Spinal cord (tissue), 10 donors: Measurements from ENCODE around the gene PUDP. TPM values are rescaled to one million over a fixed set of nuclear protein-coding genes. Genes with fewer than 3 reads are reported as not detected.

Experiments
- DNase-seq, 6 donors: peaks; one replicate each; pipeline versions ENCODE4 v3.0.0 to v3.0.0-alpha.2; 2013 to 2015; ENCODE audit warnings: low spot score in 6 of 6, low read depth in 4 of 6
- H3K27ac ChIP-seq: one replicate; pipeline ENCODE4 v1.5.1; 2013; ENCODE audit warnings: low read depth, low read length, control low read depth
- H3K27me3 ChIP-seq: one replicate; pipeline ENCODE4 v1.6.1; 2013; ENCODE audit warnings: low read length; ENCODE audit not compliant: control insufficient read depth, insufficient read depth
- H3K36me3 ChIP-seq: one replicate; pipeline ENCODE4 v1.6.1; 2013; ENCODE audit warnings: low read length; ENCODE audit not compliant: control insufficient read depth, insufficient read depth
- H3K4me1 ChIP-seq: one replicate; pipeline ENCODE4 v1.6.1; 2013; ENCODE audit warnings: low read length; ENCODE audit not compliant: control insufficient read depth, insufficient read depth
- H3K4me3 ChIP-seq: one replicate; pipeline ENCODE4 v1.5.1; 2013; ENCODE audit warnings: low read depth, low read length, control low read depth
- H3K9me3 ChIP-seq: one replicate; pipeline ENCODE4 v1.6.1; 2013; ENCODE audit warnings: low read length; ENCODE audit not compliant: control insufficient read depth, insufficient read depth
- WGBS: methylation state at CpG from one replicate; pipeline ENCODE4 v1.1.5; 2013; ENCODE audit warnings: missing lambda C conversion rate; ENCODE audit not compliant: insufficient coverage; 5-methylcytosine and 5-hydroxymethylcytosine counted together
- polyA plus RNA-seq, 2 donors: library from polyadenylated mRNA; unstranded; fragments of 120-200 nt; gene quantifications; one replicate each; pipeline ENCODE4 v1.2.1, GENCODE V29; 2013; ENCODE audit not compliant: insufficient read length in 2 of 2
- total RNA-seq, 2 donors: library from RNA; depleted of rRNA in 1 of 2; stranded (reverse); fragments of 120-200 nt in 1 of 2; fragments of >200 nt in 1 of 2; gene quantifications; one replicate each; pipeline versions ENCODE4 v1.2.3 to v1.2.4, GENCODE V29; 2013 to 2014
- donor health status: healthy.

Gene PUDP
- total and polyA plus RNA-seq, 4 donors, result 10.6 to 16.8 (median 11.0) TPM

- Histone ChIP-seq H3K36me3 (no peaks in the 10 kb centered on the region), H3K4me1 (peaks cover 8% of the 10 kb centered on the region), H3K27ac (no peak overlapping the region), H3K4me3 (no peak overlapping the region), H3K9me3 (no peaks in the 10 kb centered on the region), H3K27me3 (peaks cover 5% of the 10 kb centered on the region)
- WGBS, result 90% methylated on average over 2 of the region's 2 CpGs
- DNase-seq, result no peak
Measured at GRCh38 chrX:7153231-7153630, 5.3 kb upstream of the PUDP start.

DNA sequence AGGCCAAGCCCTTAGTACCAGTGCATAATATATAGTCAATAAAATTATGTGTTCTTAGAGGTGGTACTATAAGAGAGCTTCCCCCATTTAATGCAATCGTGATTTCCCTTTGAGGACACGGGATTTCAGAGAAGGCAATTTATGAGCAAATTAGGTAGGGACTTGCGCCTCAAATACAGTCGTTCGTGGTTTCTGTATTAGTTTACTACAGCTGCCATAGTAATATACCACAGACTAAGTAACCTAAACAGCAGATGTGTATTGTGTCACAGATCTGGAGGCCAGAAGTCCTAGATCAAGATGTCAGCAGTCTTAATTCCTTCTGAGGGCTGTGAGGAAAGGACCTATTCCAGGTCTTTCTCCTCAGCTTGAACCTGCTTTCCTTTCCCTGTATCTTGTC, 1.5 kb upstream of the PUDP start:
- Histone ChIP-seq H3K4me3 (no peak overlapping the region), H3K27ac (no peak overlapping the region), H3K36me3 (no peaks in the 10 kb centered on the region), H3K27me3 (peaks cover 5% of the 10 kb centered on the region), H3K4me1 (peaks cover 13% of the 10 kb centered on the region), H3K9me3 (no peaks in the 10 kb centered on the region)
- no CpG with 5 or more reads among the region's 5 CpGs for WGBS
- no peak for DNase-seq

- peak within 1 kb of the TSS; percentile 95 for H3K27ac ChIP-seq
Measured at GRCh38 chrX:7147413-7147977, 458 bp downstream of the PUDP start, which contains the start of gene STS. TSS of gene STS (plus strand) at chrX:7147712. CDS start at chrX:7253200, 105,488 bp downstream.

GRCh38 chrX:7146703-7147412, 1.1 kb downstream of the PUDP start:
- H3K36me3 ChIP-seq, result no peaks in the 10 kb centered on the region
- 10% methylated on average over 10 of the region's 13 CpGs for WGBS
- peaks cover 13% of the 10 kb centered on the region for H3K4me1 ChIP-seq
- peak overlapping the region; percentile 40 for H3K27ac ChIP-seq
- peaks cover 2% of the 10 kb centered on the region for H3K9me3 ChIP-seq
- H3K27me3 ChIP-seq, result no peaks in the 10 kb centered on the region
- DNase-seq, result peak in 1 of 6 donors; percentile 25
- peak overlapping the region; percentile 49 for H3K4me3 ChIP-seq

More at GRCh38 chrX:7147413-7147977, 458 bp downstream of the PUDP start, which contains the start of gene STS:
- no peaks in the 10 kb centered on the region for H3K36me3 ChIP-seq
- peaks cover 13% of the 10 kb centered on the region for H3K4me1 ChIP-seq
- peaks cover 1% of the 10 kb centered on the region for H3K27me3 ChIP-seq
- under 1% methylated on average over 61 of the region's 61 CpGs for WGBS
- peak within 1 kb of the TSS; percentile 96 for H3K4me3 ChIP-seq
- no peaks in the 10 kb centered on the region for H3K9me3 ChIP-seq
- DNase-seq, result peak in 5 of 6 donors; percentile 15 to 82 (median 51)

DNA sequence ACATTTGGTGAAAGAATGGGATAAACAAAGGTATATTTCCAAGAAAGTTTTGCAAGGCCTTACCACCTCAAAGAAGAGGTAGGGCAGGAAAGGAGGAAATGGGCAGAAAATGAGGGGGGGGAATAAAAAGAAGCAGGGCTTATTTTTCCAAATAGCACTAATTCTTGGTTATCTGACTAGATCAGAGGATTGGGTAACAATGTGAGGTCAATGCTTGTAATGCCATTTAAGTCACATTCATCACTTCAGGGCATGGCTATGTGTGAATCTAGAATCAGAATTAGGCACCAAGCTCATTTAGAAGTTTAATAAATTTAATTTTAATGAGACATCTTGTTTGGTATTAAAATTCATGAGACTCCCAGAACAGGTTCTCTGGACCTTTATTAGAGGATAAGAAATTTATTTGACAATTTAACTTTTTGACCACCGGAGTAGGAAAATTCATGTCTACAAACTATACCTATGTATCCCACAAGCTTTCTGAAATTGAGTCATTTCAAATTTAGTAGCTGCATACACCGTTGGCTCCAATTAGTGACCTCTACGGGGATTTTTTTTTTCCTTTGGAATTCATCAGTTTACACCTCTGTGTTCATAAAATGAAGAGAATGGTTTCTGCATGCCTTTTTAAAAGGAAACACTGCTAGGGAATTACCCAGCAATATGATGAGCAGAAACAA, 1.8 kb downstream of the PUDP start:
- no peak for DNase-seq
- no CpG with 5 or more reads among the region's 3 CpGs for WGBS
- Histone ChIP-seq H3K4me3 (no peak overlapping the region), H3K27me3 (no peaks in the 10 kb centered on the region), H3K4me1 (peaks cover 13% of the 10 kb centered on the region), H3K27ac (no peak overlapping the region), H3K9me3 (peaks cover 3% of the 10 kb centered on the region), H3K36me3 (no peaks in the 10 kb centered on the region)

GRCh38 chrX:7145454-7145853, 2.5 kb downstream of the PUDP start:
- 50% methylated on average over 1 of the region's 3 CpGs for WGBS
- H3K4me1 ChIP-seq, result peaks cover 13% of the 10 kb centered on the region
- no peak for DNase-seq
- H3K9me3 ChIP-seq, result peaks cover 3% of the 10 kb centered on the region
- H3K36me3 ChIP-seq, result no peaks in the 10 kb centered on the region
- no peak overlapping the region for H3K4me3 ChIP-seq
- H3K27ac ChIP-seq, result no peak overlapping the region
- H3K27me3 ChIP-seq, result no peaks in the 10 kb centered on the region

GRCh38 chrX:7143941-7144525, 3.9 kb downstream of the PUDP start:
- H3K4me1 ChIP-seq, result peaks cover 13% of the 10 kb centered on the region
- WGBS, result 100% methylated on average over 3 of the region's 8 CpGs
- no peak overlapping the region for H3K4me3 ChIP-seq
- no peak overlapping the region for H3K27ac ChIP-seq
- no peak for DNase-seq
- H3K27me3 ChIP-seq, result no peaks in the 10 kb centered on the region
- peaks cover 3% of the 10 kb centered on the region for H3K9me3 ChIP-seq
- H3K36me3 ChIP-seq, result no peaks in the 10 kb centered on the region

GRCh38 chrX:7143076-7143475, 4.9 kb downstream of the PUDP start:
- DNase-seq, result no peak
- Histone ChIP-seq H3K36me3 (no peaks in the 10 kb centered on the region), H3K27ac (no peak overlapping the region), H3K9me3 (peaks cover 3% of the 10 kb centered on the region), H3K4me3 (no peak overlapping the region), H3K4me1 (peaks cover 5% of the 10 kb centered on the region), H3K27me3 (no peaks in the 10 kb centered on the region)
- WGBS, result no CpG with 5 or more reads among the region's 1 CpG

DNA sequence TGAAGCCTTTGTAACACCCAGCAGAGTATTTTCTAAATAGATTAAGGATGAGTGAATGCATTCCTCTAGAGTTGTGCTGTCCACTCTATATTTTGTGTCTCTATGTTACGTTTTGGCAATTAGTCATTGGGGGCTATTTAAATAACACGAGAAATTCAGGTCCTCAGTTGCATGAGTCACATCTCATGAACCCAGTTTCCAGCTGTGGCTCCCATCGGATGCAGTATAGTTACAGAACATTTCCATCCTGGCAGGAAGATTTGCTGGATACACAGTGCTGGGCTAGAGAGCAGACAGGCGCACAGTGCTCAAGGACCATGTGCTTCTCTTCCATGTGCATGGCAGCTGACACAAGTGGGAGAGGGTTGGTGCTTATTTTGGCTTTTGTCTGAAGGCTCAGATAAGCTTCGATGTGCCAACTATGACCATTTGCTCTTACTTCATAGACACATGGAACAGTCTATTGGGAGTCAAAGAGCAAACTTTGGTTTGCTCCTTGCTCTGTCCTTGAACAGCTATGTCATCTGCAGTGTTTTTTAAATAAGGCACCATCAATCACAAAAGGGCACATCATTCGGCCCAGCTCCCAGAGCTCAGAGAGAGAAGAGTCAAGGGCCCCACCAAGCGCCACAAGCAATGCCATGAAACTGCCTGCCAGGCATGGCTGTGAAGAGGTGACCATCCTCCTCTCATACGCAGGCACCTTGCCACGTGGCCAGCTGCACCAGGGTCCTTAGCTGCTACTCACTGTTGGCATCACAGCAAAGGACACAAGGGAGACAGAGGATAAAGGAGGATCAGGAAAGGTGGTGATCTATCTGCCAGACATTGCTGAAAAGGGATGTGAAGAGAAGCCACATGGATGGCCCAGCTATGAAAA, 8.5 kb downstream of the PUDP start:
- Histone ChIP-seq H3K4me1 (no peaks in the 10 kb centered on the region), H3K4me3 (no peak overlapping the region), H3K9me3 (peaks cover 3% of the 10 kb centered on the region), H3K27me3 (no peaks in the 10 kb centered on the region), H3K27ac (no peak overlapping the region), H3K36me3 (no peaks in the 10 kb centered on the region)
- WGBS, result 94% methylated on average over 6 of the region's 9 CpGs
- no peak for DNase-seq
